Hematopoietic multipotent progenitor cell (in vitro differentiated cells): ENCODE data around the gene RABGGTA. TPM values are rescaled to one million over a fixed set of nuclear protein-coding genes. Genes with fewer than 3 reads are reported as not detected.
A peak's percentile ranks its signal among the peaks of the same experiment; 100 is the strongest.
"Not testable (repeated sequence)": the region's sequence is repeated elsewhere in the genome, so short reads cannot be mapped to it uniquely, and the experiment has no call there.

ENCODE experiments used
- DNase-seq, 3 donors: peaks; one replicate each; pipeline ENCODE4 v3.0.0-alpha.2; 2011 to 2015; ENCODE audit warnings: low read depth in 2 of 3, low spot score in 2 of 3
- total RNA-seq: library from RNA; depleted of rRNA; stranded (reverse); fragments of >200 nt; gene quantifications from one replicate; pipeline ENCODE4 v1.2.3, GENCODE V29; 2012

Gene RABGGTA
- total RNA-seq, 1 donor: 36.9 TPM

DNA sequence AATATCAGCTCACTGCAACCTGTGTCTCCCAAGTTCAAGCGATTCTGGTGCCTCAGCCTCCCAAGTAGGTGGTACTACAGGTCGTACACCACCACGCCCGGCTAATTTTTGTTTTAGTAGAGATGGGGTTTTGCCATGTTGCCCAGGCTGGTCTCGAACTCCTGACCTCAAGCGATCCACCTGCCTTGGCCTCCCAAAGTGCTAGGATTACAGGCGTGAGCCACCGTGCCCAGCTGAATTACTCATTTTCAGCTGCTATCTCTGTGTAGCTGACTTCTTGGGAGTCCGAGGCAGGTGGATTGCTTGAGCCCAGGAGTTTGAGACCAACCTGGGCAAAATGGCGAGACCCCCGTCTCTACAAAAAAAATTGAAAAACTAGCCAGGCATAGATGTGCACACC is 26.0 kb downstream of the RABGGTA start:
- not testable (repeated sequence) for DNase-seq

GRCh38 chr14:24243336-24243836 is 28.0 kb downstream of the RABGGTA start:
- DNase-seq: peak in 2 of 3 donors; percentile 65 to 70

GRCh38 chr14:24241829-24242443 is 29.5 kb downstream of the RABGGTA start:
- peak in 2 of 3 donors; percentile 94 for DNase-seq

- DNase-seq: no peak
Measured at GRCh38 chr14:24240110-24240918, 31.1 kb downstream of the RABGGTA start.

- DNase-seq: no peak
Measured at GRCh38 chr14:24238527-24239037, 32.8 kb downstream of the RABGGTA start.

DNA sequence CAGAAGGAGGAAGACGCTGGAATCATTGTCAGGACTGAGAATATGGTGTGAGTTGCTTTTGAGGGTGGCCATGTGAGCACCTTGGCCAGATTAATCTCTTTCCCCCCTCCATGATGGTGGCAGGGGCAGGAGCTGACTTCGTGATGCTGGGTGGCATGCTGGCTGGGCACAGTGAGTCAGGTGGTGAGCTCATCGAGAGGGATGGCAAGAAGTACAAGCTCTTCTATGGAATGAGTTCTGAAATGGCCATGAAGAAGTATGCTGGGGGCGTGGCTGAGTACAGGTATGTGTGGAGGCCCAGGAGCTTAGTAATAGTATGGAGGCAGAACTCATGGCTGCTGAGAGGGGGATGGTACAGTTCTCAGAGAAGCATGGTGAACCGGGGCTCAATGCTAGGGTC is 33.3 kb downstream of the RABGGTA start:
- no peak for DNase-seq

- DNase-seq: no peak
Measured at GRCh38 chr14:24237463-24237955, 33.9 kb downstream of the RABGGTA start.

DNA sequence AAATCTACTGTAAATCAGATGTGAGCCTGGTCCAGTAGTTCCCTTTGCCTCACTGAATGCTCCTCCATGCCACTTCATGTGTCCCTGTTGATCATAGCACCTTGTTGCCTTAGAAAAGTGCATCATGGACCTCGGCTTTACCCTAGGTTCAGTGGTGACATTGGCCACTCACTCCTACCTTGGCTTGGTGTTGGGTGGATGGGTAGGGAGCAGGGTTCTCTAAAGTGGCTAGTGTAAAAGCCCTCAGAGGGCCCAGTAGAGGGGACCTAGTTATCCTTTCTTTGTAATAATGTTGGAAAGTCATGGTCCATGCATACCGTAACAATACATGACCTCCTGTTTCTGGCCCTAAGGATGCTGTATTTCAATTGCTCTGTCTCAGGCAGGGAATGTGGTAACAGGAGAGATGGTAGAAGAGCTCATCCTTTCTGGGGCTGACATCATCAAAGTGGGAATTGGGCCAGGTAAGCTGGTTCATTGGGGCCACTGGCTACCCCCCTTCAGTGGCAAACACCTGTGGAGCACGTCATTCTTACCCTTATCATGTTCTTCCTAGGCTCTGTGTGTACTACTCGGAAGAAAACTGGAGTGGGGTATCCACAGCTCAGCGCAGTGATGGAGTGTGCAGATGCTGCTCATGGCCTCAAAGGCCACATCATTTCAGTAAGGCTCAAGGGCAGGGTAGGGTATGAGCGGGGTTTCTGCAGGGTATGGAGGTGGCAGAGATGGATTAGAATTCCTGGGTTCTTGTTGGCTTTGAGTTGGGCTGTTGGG is 34.5 kb downstream of the RABGGTA start:
- DNase-seq: no peak

- DNase-seq: no peak
Measured at GRCh38 chr14:24235804-24236688, 35.4 kb downstream of the RABGGTA start.

- DNase-seq: no peak
Measured at GRCh38 chr14:24234095-24235005, 37.0 kb downstream of the RABGGTA start.

GRCh38 chr14:24233538-24233866 is 37.9 kb downstream of the RABGGTA start:
- no peak for DNase-seq

GRCh38 chr14:24232645-24233537 is 38.5 kb downstream of the RABGGTA start, which contains the start of gene GMPR2:
Gene GMPR2, plus strand, starts transcription at chr14:24232929. Its CDS starts 325 bp downstream, at chr14:24233254.
- DNase-seq: peak in 1 of 3 donors; percentile 14

- peak; percentile 80 to 94 (median 89) for DNase-seq
Measured at GRCh38 chr14:24232121-24232644, 39.2 kb downstream of the RABGGTA start, which contains the start of gene NEDD8. Gene NEDD8, minus strand, starts transcription at chr14:24232367. Its CDS starts 100 bp downstream, at chr14:24232267.

DNA sequence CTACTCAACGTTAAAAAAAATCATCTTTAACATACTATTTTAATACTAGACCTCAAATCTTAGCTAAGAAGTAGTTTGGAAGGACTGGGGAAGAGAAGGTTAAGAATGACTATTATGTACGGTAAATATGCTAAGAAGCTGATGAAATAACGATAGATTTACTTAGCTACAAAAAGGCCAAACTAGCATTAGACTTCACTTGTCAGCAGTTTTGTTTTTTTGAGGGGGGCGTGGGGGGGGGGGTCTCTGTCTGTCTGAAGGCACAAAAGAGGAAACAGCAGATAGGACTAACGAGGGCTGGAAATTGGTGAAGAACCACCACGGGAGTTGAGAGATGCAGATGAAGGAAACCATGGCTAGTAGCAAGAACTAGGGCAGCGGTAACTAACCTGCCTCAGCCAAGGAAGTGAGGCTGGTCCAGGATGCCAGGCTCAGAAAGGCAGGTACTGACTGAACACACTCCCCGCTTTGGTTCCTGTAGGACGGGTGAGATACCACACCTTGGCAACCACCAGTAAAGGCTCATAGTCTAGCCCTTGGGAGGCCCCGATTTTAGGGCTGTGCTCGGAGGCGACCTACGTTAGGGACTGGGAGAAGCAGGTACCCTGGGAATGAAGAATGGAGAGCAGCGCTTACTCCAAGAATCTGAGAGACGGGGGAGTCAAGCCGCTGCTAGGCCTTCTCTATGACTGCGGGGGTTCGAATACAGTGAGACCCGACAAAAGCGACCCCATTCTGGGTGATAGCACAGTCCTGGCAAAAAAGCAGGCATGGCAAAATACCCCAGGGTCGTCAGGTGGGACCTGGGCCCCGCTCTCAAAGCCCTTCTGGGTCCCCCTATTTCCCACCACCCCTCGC is 39.9 kb downstream of the RABGGTA start:
- DNase-seq: peak in 1 of 3 donors; percentile 18

DNA sequence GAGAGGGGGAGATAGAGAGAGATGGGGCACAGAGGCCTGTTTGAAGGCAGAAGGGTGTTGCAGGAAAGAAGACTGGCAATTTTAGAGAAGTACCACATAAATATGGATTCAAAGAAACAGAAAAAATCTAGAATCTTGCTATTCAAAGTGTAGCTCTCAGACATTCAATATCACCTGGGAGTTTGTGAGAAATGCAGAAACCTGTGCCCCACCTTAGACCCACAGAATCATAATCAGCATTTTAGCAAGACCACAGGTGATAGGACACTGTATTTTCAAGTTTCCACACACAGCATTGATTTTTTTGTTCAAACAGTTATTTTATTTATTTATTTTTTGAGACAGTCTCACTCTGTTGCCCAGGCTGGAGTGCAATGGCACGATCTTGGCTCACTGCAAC is 42.5 kb downstream of the RABGGTA start:
- no peak for DNase-seq

DNA sequence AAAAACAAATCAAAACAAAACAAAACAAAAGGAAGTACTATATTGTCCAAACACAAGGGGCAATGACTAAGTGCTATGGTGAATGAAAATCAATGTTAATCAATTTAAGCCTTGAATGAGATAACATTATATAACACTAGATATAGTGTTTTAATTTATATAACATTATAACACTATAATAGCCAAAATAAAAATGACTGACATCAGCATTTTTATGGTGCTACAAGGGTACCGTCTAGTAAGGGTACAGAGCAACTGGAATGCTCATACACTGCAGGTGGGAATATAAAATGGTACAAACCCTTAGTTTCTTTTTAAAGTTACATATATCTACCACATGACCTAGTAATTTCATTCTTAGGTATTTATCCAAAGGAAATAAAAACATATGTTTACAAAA is 44.9 kb downstream of the RABGGTA start:
- no peak for DNase-seq
